Astrocyte of the hippocampus (primary cell): Measurements from ENCODE around the gene HPS4.

Experiments
- DNase-seq: peaks from one replicate; pipeline ENCODE4 v3.0.0; 2011; ENCODE audit warnings: low read depth, low spot score

HPS4 gene

DNA sequence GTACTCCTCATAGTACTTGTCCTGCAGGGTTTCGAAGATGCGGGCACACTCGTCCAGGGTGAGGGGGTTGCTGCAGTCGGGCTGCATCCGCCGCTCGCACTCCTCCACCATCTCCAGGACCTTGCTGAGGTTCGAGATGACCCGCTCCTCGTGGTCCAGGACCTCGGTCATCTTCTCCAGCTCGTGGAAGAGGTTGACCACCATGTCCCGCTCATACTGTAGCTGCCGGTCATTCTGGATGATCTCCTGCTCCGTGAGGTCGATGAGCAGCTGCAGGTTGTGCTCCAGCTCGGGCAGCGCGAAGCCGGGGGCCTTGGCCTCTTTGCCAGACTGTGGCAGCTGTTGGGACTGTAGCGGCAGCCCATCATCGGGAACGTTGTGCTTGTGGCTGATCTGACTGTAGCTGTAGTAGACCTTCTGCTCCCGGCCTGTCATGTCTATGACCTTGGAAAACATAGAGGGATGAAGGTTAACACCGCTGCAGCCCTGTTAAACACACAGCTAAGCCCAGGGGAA lies 15.7 kb upstream of the HPS4 start:
- no peak for DNase-seq

DNA sequence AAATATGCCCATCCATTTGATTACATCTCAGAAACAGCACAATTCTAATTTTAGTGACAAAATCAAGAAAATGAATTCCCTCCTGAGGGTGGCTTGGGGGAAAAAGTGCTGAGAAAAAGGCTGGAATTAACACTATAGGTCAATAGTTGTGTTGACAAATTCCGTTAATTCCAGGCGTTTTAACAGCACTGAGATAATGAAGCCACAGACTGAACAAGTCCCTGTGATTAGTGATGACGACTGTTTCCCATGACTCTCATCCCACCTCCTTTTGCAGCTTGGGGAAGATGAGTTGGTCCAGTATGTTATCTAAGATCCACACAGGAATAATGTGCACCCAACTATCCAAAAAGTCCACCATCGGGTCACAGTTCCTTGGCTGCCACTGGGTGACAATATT lies 12.9 kb upstream of the HPS4 start:
- DNase-seq = no peak

DNA sequence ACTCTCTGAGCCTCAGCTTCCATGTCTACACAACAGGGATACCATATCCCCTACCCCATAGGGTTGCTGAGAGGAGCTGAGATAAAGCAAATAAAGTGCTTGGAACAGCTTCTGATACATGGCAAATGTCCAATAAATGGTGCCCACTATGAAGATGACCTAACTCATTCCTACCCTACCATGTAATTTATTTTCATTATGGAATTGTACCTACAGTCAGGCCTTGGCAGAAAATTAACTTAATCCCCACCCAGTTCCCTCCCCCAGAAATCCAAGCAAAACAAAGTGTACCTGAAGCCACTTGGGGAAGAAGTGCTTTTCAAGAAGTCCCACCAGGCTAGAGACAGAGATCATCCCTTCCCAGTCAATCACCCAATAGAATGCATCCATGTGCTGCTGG lies 10.9 kb upstream of the HPS4 start:
- no peak for DNase-seq

DNA sequence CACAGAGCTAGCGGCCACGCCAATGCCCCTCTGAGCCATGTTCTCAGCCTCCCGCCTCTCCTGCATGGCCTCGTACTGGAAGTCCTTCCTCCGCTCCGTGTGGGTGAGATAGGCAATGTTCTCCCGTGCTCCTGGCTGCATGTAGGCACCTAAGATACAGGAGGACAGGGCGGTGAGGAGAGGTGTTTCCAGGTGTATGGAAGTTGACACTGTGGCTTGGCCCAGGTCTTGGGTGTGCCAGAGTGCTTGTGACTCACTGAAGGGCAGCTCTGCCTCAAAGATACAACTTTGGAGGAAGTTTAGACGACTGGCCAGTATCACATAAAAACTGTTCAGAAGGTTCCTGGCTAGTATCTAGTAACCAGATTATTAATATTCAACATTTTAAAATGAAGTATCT lies 8.6 kb upstream of the HPS4 start:
- DNase-seq = no peak

DNA sequence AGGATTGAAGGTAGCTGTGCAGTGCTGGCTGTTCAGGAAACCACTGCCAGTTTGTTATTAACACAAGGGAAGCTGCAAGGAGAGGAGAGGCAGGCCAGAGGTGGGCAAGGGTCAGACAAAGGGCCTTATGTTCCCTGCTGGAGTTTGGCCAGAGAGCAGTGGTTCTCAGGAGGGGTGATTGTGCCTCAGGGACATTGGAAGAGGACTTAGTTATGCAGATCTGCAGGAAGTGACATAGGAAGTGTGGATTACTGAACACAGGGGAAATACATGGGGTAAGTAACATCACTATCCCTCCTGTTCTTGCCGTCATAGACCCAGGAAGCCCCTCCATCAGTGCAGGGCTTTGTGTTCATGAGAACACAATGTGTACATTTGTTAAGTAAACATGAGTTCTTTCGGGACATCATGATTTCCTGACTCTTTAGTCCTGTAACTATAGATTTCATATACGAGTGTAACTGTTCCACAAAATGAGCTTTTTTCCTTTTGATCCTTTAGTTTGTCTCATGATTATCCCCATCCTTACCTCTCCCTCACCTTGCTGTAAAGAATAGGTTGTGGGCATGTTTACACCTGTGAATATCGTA lies 6.0 kb upstream of the HPS4 start:
- DNase-seq = no peak

DNA sequence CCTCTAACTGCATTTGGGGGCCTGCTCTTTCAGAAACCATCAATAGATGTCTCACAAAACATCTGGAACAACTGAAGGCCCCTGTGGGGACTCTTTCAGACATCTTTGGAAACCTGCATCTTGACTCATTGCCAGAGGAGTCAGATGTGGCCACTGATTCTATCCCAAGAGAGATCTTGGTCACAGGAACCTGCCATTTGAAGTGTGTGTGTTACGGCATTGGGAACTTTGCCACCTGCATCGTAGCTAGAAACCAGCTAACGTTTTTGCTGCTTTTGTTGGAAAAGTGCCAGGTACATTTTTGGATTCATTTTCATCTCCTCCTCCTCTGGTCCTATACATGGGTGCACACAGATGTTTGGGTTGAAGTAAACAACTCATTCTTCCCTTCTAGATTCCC lies 4.4 kb upstream of the HPS4 start:
- DNase-seq = no peak

DNA sequence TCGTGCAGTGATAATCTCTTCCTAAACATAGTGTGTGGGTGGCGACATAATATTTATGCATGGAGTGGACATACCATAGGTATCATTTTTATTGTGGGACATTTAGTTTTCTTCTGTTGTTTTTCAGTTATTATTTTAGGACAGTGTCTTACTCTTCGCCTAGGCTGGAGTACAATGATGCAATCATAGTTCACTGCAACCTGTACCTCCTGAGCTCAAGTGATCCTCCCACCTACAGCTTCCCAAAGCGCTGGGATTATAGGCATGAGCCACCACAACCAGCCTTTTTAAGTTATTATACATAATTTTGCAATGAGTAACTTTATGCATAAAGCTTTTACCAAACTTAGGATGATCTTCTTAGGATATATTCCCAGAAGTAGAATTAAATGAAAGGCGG lies 2.8 kb upstream of the HPS4 start:
- no peak for DNase-seq

DNA sequence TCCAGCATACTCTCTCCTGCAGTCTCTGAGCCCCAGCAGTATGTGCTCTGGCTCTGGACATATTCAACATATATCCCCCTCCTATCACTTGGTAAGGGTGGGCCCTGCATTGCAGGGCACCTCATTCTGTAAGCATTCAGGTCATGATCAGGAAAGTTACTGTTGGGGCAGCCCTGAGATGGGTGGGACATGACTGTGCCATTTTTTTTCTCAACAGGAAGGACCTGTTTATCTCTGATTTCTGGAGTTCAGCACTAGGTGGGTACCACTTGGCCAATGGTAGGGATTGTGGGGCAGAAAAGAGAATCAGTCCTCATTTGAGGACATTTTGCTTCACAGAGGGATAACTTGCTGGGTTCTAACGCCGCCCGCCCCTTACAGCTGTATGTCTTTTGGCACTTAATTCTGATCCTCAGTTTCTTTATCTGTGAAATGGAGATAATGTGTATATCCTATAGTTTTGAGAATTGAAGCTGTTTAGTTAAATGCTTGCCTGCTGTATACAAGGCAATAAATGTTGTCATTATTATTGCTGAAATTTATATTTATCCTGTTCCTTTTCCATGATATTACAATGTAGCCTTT lies 2.3 kb upstream of the HPS4 start:
- DNase-seq = no peak

DNA sequence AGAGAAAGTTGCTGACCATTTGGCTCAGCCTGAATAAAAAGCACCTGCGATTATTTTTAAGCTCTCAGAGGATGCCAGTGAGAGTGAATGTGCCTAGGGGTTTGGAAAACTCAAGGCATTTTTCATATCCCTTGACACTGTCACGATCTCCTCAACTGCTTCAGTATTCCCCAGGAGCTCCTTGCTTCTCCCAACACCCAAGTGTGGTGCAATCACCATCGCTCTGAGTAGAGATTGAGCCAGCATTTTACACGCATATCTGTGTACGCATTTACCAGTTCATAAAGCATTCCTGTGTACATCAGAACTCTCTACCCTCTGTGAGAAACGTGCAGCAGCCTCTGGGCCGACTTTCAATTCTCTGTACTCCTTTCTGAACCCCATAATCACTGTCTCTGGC lies 1.4 kb upstream of the HPS4 start:
- DNase-seq = no peak

DNA sequence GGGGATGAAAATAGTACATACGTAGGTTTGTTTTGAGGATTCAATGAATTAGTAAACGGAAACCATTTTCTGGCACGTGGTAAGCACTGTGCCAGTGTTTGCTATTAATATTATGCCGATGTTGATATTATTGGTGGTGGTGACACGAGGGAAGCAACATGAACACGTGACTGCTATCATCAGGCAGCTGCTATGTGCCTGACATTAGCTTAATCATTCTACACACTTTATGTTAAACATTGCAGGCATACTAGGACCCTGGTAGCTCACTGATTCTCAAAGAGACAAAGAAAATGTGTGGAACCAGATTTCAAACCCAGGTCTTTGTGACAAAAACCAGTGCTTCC lies 750 bp upstream of the HPS4 start:
- DNase-seq = no peak

DNA sequence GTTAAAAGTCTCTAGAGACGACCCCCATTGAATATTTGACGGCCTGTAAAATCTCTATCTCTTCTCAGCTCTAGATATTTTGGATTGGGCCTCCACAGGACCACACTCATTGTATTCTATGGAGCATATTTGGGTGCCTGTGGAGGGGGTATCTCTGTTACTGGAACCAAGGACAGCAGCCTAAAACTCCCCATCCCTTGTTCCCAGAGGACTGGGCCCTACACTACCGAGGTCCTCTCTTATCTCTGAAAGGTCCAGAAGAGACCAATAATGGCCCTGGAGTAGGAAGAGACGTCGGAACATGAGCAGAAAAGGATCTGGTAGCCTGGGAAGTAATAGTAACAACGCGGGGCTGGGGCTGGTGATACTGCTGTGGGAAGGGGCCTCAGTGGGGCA lies 542 bp downstream of the HPS4 start:
- no peak for DNase-seq

DNA sequence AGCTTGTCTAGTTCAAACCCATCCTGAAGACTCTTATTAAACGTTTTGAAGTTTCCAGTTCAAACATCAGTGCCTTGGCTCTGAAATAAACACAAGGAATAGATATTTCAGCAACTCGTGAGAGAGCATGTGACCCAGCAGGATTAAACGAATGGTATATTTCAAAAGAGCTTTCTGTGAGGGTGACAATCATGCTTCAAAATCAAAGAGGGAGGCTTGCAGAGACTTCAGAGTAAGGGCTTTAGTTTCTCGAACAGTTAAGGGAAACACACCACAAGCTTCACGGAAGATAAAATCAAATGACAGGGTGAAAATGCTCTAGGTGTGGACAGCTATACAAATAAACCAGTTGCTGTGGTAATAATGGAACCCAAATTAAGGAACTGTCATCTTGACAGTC lies 1.4 kb downstream of the HPS4 start:
- DNase-seq = no peak

DNA sequence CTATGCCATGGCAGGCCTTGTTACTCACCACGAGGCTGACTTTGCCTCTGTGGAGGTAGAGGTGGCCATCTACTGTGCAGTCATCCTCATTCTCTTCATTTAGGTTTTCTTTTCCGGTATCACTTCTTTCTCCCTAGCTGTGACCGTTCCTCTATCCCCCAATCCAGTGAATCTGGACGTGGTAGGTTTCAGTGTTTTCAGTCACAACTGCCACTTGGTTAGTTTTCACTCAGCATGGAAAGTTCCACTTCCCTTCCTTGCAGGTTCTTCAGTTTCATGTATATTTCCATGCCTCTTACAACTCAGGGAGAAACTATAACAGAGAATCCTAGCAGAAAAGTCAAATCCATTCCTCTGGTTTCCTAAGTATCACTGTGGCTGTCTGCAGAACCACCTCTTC lies 1.9 kb downstream of the HPS4 start:
- DNase-seq = no peak

DNA sequence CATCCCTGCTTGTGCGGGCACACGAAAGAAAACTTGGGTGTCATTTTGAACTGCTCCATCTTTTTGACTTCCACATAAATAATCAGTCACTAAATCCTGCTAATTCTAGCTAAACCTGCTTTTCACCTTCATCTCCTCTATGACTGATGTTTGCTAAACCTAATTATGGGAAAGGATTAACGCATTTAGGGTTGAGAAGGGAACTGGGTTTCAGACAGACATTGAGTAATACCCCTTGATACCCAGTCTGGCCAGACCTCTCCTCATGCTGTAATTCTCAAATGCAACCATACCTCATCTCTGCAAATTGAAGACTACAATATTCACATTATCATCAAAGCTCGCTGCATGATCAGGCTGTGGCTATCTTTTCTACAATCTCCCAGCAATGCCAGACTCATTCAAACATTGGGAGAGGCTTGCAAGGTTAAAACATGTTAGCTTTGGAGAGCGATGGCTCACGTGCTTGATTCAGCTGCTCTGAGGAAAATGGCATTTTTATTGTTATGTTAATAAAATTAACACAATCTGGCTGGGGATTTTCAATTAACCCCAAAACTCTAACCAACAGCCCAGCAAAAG lies 2.4 kb downstream of the HPS4 start:
- no peak for DNase-seq

DNA sequence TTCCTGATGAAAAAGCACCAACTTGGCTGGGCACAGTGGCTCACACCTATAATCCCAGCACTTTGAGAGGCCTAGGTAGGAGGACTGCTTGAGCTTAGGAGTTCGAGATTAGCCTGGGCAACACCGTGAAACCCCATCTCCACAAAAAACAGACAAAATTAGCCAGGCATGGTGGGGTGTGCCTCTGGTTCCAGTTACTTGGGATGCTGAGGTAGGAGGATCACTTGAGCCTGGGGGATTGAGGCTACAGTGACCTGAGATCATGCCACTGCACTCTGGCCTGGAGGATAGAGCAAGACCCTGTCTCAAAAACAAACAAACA lies 3.0 kb downstream of the HPS4 start:
- DNase-seq = no peak

DNA sequence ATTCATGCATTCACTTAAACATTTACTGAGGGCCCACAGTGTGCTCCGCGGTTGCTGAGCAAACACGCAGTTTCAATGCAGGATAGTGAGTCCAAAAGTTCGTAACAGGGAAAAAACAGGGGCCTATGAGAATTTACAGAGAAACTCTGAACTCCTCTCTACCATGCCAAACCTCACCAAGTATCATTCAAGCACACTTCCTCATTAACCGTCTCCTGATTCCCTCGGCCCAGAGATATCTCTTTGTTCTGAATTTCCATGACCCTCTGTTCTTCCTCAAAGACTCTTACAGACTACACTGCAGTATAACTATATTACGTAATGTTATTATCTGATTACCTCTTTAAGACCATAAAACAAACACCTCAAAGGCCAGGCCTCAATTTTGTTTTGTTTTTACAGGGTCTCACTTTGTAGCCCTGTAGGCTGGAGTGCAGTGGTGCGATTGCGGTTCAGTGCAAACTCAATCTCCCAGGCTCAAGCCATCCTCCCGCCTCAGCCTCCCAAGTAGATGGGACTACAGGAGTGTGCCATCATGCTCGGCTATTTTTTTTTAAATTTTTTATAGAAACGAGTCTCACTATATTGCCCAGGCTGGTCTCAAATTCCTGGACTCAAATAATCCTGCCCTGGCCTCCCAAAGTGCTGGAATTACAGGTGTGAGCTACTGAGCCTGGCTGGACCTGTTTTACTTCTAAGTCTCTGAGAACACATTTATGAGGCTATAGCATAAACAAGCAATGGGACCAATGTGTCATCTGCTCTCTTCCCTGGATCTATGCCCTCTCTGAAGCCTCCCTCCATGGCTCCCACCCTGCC lies 3.6 kb downstream of the HPS4 start:
- no peak for DNase-seq

DNA sequence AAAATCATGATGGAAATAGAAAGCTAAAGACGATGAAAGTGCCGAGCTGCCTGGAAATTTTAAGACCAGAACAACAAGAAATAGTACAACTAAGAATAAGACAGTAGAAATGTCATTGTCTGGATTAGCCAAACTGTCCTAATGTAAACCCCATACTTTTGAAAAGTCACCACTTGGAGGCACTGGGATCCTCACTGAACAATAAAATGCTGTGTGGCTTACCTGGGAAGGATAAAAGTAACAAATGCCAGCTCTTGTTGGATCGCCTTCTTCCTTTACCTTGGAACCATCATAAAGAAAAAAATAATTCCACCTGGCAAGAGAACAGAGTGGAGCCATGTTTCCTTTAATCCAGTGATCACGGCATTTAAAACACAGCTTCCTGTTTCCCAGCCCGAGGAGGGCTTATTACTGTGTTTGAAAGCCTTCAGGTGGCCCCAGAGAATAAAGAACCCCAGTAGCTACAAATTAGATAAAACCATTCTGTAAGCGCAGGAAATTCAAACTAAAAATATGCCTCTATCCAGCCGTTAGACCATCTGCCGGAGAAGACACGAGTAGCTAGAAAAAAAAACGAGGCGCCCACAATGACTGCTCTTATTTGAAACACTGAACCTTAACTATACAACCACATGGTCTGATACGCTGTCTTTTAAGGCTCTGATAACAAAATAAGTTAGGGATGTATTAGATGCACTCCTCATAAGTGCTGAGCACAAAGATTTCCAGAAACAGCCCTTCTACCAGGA lies 4.4 kb downstream of the HPS4 start:
- DNase-seq = no peak

DNA sequence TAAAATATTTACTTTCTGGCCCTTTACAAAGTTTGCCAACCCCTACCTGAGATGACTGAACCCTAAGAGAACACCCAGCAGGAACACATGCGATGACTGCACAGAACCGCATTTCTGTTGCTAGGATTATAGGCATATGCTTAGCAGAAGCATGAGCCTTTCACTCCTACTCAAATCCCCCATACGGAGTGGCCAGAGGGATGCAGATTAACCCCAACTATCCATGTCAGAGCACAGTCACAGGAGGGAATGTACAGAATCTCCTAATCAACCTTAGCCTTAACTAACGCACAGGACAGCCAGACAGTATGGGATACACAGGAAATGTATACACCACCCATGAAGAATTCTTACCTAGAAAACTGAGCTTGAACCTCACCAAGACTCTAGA lies 6.2 kb downstream of the HPS4 start:
- DNase-seq = no peak

DNA sequence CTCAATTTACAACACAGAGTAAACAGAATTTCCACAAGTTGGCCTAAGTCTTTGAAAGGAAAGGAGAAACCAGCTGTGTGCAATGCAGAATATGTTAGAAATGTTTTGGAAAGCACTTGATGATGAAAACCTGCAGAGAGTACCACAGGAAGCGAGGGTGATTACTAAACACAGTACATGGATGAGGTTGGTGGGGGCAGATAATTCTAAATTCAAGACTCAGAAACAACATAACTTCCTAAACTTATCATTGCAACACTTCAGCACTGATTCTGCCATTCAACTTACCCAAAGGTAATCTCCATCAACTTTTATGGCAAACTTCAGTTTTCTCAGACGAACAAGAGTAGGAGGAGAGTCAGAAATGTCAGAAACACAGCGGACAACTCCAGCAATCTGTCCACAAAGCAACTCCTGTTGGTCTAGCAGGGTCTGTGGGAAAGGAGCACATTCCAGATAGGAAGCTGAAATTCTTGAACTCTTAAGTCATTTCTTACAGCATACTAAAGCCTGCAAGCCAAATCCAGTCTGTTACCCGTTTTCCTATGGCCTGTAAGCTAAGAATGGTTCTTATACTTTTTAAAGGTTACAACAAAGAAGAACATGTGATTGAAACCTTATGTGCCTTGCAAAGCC lies 6.8 kb downstream of the HPS4 start:
- DNase-seq = peak; percentile 90

DNA sequence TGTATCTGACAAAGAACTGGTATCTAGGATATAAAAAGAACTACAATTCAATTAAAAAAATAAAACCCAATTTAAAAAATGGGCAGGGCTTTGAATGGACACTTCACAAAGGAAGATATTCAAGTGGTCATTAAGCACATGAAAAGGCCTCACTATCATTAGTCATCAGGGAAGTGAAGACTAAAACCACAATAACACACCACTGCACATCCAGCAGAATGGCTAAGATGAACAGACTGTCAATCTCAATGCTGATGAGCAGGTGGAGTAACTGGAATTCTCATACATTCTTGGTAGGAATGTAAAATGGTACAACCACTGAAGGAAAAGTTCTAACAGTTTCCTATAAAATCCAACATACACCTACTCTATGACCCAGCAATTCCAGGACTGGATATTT lies 8.9 kb downstream of the HPS4 start:
- DNase-seq = no peak

DNA sequence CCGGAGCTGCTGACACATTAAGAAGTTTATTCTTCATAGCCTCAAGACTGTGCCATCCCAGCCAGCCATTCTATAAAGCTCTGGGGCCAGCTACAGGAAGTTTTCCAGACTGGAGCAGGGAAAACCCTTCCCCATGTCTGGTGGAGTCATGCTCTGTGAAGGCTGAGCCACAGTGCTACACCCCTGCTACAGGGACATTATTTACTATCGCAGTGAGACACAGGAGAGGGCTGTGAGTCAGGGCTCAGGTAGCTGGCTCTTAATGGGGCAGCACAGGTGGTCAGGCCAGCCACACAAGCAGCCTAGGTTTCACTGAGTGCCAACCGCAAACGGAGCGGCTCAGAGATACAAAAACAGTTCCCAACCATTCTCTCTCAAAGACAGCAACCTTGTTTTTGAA lies 12.1 kb downstream of the HPS4 start:
- peak; percentile 94 for DNase-seq

DNA sequence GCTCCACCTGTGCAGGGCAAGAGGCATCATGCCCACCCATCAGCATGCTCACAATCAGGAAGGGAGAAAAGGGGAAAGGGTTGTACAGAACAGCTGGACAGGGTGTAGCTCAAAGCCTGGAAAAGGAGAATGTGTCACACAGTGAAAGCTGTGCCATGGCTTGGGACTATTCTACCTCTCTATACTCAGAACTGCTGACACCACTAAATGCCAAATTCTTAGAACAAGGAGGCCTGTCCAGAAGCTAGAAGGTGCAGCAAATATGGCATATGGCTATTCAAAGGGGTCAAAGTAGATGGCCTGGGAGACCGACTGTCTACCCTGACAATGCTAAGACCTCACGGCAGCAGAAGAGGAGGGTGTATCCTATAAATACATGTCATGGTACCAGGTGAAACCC lies 12.8 kb downstream of the HPS4 start:
- DNase-seq = no peak
